ENCODE data around the gene EIF2D.

DNA sequence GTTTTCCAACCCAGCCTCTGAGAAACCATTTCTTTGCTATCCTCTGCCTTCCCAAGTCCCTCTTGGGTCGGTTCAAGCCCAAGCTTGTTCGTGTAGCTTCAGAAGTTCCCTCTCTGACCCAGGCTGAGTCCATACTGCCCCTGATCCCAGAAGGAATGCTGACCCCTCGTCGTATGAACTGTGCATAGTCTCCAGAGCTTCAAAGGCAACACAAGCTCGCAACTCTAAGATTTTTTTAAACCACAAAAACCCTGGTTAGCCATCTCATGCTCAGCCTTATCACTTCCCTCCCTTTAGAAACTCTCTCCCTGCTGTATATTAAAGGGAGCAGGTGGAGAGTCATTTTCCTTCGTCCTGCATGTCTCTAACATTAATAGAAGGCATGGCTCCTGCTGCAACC lies 23.8 kb downstream of the EIF2D start:
- no peak for TF ChIP-seq CTCF (IDR thresholded peaks at IDR 0.05)
- TF ChIP-seq POLR2A (IDR thresholded peaks at IDR 0.05): no peak
